Embryonic facial prominence (tissue), 1 donor: Measurements from ENCODE around the gene INTS6.

Experiments used
- DNase-seq: peaks from one replicate; pipeline ENCODE4 v3.0.0-alpha.2; 2016; ENCODE audit errors: extremely low spot score

INTS6 gene

GRCh38 chr13:51318876-51319275 is 134.0 kb downstream of the INTS6 start:
- DNase-seq, result no peak

GRCh38 chr13:51318015-51318414 is 134.8 kb downstream of the INTS6 start:
- no peak for DNase-seq

- DNase-seq, result no peak
Measured at GRCh38 chr13:51317262-51317661, 135.6 kb downstream of the INTS6 start.

GRCh38 chr13:51313619-51314018 is 139.2 kb downstream of the INTS6 start:
- no peak for DNase-seq

- DNase-seq, result no peak
Measured at GRCh38 chr13:51311957-51312520, 140.8 kb downstream of the INTS6 start.
